Stimulated activated CD4-positive, alpha-beta T cell treated with anti-CD3 and anti-CD28 coated beads, Interleukin-4, amount 100 ng/mL, for 4 hours (primary cell): ENCODE data around the gene INPP5A.
"Not testable (repeated sequence)": the region's sequence is repeated elsewhere in the genome, so short reads cannot be mapped to it uniquely, and the experiment has no call there.

Experiments
- DNase-seq, 2 experiments: peaks; one replicate each; pipeline ENCODE4 v3.0.0-alpha.2; 2020

INPP5A gene

DNA sequence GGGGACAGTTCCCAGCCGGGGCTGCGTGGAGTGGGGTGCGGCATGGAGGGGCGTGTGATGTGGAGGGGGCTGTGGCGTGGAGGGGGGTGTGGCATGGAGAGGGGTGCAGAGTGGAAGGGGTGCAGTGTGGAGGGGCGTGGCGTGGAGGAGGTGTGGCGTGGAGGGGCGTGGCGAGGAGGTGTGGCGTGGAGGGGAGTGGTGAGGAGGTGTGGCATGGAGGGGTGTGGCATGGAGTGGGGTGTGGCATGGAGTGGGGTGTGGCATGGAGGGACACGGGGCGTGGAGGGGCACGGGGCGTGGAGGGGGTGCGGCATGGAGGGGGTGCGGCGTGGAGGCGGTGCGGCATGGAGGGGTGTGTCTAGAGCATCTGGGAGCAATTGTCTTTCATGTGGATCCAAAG is 214.8 kb downstream of the INPP5A start:
- DNase-seq: no peak

DNA sequence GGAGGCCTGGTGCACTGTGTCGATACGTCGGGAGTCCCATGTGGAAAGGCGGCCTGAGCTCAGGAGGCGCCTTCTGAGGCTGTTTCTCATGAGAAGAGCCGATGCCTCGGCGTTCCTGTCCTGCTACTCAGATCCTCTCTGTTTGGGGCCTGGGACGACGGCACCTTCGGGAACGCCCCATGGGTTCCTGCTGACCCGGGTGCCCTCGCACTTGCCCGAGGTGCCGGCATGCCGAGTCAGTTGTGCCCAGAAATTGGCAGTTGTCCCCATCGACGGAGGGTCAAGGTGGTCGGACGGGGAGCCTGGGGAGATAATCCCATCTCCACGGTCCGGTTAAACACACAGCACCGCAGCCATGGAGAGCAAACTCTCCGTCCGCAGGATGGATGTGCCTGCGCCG is 215.4 kb downstream of the INPP5A start:
- DNase-seq: no peak

DNA sequence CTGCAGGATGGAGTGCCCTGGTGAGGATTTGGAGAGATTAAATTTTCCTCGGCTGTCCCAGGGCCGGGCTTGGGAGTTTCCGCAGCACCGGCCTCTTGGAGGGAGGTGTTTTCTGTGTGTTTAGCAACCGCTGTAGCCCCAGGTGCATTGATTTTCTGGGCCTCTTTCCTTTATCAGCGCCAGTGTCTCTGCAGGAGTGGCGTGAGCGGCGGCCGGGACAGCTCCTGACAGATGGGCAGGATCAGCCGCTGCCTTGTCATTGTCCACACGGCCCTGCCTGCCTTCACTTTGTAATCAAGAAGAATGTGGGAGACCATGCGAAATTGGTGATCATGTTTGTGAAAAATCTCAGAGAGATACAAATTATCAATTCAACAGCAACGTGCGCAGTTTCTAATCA is 216.0 kb downstream of the INPP5A start:
- DNase-seq: no peak

DNA sequence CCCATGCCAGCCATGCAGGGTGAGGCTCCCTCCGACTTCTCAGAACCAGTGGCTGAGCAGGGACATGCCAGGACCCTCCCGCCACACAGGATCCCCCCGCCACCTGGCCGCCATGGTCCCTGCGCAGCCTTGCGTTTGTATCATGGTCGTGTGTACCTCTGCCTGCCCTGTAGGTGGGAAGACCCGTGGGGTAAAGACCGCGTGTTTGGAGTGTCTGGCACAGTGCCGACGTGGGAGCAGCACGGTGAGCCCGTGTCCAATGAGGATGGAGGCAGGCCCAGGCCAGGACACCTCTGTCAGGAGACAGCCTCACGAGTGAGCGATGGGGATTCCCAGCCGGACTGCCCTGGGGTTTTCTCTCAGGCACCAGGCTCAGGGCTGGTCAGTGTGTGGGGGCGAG is 216.5 kb downstream of the INPP5A start:
- no peak for DNase-seq

DNA sequence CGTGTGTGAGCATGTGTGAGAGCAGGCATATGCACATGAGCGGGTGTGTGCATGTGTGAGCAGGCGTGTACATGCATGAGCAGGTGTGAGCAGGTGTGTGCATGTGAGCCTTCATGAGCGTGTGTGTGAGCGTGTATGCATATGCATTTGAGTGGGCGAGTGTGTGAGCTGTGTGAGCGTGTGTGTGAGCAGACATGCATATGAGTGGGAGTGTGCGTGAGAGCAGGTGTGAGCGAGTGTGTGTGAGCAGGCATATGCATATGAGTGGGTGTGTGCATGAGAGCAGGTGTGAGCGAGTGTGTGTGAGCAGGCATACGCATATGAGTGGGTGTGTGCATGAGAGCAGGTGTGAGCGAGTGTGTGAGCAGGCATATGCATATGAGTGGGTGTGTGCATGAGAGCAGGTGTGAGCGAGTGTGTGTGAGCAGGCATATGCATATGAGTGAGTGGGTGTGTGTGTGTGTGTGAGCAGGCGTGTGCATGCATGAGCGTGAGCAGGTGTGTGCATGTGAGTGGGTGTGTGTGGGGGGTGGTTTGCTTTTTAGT is 217.7 kb downstream of the INPP5A start:
- DNase-seq: no peak

DNA sequence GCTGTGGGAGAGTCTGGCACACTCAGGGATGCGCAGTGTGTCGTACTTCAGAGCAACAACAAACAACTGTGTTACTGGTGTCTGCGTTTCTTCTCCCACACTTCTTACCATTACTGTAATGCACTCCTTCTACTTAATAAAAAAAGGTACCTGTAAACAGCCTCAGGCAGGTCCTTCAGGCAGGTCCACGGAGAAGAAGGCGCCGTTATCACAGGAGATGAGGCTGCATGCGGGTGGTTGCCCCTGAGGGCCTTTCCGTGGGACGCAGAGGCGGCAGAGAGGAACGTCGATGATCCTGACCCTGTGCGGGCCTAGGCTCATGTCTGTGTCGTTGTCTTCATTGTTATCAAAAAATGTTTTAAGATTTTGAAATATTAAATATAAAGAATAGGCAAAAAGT is 219.0 kb downstream of the INPP5A start:
- DNase-seq: no peak

DNA sequence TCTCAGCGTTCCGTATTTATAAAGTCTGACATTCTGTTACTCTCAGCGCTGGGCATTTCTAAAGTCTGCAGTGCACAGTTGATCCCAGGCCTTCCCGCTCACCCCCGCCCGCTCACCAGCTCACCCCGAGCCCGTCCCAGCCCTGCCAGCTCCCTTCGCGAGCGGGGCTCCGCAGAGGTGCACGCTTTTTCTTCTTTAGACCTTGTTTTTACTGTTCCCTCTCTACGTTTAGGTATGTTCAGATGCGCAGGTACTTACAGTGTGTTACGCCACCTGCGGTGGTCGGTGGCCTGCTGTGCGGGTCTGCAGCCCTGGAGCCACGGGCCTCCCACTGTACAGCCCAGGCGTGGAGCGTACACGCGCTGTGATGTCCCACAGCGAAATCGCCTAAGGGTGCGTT is 219.6 kb downstream of the INPP5A start:
- DNase-seq: no peak

DNA sequence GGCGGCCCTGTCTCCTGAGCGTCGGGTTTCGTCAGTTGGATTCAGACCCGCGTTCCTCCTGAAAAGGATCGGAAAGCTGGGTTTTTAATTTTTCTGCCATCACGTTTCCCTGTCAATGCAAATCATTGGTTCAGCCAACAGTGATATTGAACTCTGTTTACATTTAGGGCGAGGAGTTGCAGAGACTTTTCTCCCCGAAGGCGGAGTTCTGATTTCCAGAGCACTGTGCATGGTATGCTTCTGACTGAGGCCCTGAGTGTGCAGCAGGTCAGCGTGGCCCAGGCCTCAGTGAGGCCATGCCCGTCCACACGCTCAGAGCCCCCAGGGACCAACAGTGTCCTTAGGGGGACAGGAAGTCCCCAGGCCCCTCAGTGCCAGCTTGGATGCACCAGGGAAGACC is 221.3 kb downstream of the INPP5A start:
- no peak for DNase-seq

DNA sequence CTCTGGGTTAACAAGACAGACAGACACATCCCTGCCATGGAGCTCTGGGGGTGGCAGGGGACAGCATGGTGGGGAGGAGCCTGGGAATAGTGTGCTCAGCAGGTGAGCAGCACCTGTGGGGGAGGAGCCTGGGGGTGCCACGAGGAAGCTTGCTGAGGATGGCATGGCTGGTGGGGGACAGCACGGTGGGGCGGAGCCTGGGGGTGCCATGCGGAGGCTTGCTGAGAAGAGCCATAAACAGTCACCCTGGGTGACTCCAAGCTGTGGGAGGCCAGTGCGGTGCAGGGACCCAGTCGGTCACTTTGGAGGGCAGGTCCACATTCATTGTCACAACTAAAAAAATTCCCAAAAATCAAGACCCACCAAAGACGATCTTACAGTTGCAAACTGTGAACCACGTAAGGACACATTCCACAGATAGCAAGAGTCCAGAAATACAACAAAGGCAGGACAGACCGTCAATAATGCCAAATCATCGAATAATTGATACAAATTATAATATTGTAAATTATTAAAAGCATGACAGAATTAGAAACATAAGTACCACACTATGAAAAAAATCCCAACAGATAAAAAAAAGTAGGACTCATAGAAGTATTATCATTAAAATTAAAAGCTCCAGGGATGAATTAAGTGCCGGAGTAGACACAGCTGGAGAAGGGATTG is 223.9 kb downstream of the INPP5A start:
- no peak for DNase-seq

DNA sequence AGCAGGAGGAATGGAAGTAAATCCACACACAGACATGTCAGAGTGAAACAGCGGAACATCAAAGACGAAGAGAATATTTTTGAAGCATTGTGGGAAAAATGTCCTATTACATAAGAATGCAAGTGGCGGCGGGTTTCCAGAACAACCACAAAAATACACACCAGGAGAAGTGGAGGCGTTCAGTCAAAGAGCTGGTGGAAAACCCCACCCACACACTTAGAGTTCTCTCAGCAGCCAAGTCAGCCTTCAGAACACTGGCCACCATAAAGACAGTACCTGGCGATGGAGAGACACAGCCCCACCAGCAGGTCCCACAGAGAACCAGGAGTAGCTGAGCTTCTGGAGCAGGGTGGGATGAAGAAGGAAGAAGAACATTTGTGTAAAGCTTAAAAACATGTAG is 224.7 kb downstream of the INPP5A start:
- DNase-seq: peak in 1 of 2 experiments; percentile 22

DNA sequence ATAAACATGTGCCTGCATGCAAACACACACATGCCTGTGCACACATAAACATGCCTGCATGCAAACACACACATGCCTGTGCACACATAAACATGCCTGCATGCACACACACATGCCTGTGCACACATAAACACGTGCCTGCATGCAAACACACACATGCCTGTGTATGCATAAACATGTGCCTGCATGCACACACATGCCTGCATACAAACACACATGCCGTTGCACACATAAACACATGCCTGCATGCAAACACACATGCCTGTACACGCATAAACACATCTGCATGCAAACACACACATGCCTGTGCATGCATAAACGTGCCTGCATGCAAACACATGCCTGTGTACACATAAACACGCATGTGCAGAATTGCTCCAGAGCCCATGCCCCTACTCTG is 226.0 kb downstream of the INPP5A start:
- no peak for DNase-seq

DNA sequence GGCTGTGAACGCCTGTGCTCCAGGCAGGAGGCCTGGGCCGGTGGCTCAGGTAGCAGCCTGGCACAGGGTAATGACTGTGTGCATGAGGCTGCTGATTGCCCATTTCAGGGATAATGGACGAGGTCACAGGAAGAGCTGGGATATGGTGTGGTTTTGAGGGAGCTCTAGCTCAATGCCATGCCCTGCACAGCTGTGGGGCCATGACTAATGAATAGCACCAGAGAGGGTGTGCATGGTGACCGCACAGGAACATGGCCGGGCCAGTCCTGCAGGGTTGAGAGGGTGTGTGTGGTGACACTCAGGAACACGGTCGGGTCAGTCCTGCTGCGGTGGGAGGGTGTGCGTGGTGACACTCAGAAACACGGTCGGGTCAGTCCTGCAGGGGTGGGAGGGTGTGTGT is 226.5 kb downstream of the INPP5A start:
- no peak for DNase-seq

DNA sequence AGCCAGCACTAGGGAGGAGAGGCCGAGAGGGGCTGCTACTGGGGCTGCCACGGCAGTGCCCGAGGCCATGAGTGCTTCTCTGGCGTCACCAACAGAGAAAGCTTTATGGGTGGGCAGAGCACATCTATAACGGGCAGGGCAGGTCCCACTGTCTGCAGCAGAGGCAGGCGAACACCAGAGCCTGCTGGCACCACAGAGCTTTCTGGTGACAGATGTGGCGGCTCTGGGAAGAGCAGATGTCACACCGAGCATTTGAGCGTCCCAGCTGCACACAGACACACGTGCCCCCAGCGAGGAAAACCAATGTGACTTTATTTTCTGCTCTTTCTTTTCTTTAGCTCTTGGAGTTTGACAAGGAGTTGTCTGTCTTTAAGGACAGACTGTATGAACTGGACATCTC is 227.8 kb downstream of the INPP5A start:
- no peak for DNase-seq

DNA sequence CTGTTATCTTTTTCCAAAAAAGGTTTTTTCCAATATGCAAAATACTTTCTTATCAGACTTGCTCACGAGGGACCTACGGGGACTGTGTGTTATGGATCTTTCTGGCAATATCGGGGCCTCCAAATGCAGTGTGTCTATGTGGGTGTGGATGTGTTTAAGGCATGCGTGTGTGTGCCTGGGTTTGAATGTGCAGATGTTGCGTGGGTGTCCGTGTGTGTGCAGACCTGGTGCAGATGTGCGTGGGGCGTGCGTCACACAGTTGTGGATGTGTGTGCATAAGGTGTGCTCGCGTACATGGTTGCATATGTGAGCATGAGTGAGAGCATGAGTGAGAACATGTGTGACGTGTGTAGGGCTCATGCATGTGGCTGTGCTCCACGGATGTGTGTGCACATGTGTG is 228.7 kb downstream of the INPP5A start:
- no peak for DNase-seq

DNA sequence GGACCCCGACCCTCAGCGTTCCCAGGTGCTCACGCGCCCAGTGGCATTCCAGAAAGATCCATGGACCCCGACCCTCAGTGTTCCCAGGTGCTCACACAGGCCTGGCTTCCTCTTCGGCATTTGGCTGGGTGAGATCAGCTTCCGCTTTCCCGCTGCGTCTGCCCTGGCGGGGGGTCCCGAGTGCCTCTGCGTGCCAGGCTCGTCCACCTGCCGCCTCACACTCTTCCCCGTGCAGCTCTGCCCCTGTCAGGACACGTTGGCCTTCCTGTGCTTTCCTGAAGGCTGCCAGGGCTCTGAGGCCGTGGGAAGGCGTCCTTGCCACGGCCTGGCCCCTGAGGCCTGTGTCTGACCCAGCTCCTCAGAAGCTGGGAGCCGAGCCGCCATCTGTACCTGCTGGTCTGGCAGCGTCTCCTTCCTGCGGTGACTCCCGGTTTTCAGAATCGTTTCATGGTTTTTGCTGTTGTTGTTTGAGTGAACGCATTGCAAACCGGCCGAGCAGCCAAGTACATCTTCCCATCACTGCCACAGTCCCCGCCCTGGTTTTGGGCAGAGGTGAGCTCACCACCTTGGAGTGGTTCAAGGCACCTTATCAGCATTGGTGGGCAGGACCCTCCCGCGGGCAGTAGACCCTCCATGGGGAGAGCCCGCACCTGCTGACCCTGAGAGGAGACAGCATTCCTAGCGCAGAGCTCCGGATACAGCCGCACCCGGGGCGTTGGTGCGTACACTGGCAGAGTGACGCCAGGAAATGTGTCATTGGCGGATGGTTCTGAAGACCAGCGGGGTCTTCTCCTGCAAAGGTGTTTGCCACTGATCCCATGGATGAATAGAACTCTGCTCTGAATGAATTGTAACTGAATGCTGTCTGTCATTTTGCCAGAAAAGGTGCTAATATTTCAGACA is 231.0 kb downstream of the INPP5A start:
- DNase-seq: no peak

DNA sequence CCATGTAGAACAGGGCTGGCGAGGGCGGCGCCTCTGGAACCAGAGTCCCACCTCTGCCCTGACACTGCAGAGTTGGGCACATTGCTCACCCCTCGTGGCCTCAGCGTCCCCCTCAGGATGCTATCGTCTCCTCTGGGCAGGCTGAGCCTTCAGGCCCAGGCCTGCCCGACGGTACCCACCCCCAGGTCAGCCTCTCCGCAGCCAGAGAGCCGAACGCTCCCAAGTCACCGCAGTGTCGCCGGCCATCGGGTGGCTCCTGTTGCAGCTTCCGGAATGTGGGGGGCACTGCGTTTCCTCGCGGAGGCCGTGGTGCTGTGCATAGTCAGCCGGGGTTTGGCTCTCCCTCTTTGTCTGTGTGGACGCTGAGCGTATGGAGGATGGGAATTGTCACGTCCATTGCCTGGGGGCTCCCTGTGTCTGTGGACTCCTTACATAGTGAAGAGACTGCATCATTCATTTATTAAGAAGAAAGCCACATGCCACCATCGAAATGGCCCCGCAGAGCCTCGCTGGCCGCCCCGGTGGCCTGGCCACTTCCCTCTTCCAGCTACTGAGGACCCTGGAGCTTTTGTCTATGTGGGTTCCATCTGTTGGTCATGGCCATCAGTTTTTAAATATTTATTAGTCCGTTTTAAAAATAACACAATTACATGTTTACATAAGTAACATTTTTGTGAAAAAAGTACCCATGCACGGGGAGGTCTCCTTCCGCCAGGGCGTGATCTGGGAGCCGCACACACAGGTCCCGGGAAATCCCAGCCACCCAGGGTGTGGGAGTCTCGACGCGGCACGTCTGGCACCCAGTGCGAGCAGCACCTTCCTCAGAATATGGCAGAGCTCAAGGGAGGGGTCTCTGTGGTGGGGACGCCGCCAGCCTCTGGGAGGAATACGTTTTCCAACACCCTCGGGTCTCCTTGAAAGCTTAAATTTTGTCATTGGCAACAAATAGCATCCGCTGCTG is 232.8 kb downstream of the INPP5A start:
- no peak for DNase-seq

DNA sequence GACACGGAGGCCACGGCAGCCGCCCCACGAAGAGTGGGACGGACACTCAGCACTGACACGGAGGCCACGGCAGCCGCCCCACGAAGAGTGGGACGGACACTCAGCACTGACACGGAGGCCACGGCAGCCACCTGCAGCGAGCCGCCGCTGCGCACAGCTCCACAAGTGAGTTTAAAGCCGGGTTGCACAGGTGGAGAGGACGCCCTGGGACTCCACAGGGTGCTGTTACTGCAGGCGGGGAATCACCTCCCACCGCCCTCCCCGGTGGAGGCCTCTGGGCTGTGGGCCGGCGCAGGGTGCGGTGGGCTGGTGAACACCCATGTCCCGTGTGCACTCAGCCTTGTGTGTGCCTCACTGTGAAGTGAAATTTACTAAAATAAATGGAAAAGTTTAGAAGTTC is 235.2 kb downstream of the INPP5A start:
- DNase-seq: not testable (repeated sequence)

DNA sequence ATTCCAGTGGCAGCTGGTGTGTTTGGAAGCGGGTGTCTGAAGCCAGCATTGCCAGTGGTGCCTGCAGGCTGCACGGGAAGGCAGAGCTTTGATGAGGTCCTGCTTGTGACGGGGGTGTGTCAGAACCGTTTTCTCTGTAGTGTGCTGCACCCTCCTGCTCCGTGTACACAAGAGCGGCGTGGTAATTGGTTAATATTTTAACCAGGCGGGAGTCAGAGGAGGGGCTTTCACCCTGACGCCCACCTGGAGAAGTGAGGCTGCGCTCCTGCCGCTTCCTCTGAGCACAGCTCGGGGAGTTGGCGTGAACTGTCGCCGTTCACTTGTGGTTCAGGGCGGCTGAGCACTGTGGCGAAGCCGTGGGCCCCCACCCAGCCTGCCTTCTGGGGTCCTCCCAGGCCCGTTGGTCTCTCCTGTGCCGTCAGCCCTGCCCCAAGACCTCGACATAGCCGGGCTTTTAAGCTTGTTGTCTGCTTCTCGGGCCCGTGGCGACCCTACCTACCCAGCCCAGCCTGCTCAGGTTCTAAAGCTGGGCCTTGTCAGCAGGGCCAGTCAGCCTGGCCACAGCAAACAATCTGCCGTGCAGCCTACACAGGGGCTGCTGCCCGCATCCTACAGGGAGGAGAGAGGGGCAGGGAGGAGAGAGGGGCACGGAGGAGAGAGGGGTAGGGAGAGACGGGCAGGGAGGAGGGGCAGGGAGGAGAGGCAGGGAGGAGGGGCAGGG is 236.8 kb downstream of the INPP5A start:
- DNase-seq: no peak

DNA sequence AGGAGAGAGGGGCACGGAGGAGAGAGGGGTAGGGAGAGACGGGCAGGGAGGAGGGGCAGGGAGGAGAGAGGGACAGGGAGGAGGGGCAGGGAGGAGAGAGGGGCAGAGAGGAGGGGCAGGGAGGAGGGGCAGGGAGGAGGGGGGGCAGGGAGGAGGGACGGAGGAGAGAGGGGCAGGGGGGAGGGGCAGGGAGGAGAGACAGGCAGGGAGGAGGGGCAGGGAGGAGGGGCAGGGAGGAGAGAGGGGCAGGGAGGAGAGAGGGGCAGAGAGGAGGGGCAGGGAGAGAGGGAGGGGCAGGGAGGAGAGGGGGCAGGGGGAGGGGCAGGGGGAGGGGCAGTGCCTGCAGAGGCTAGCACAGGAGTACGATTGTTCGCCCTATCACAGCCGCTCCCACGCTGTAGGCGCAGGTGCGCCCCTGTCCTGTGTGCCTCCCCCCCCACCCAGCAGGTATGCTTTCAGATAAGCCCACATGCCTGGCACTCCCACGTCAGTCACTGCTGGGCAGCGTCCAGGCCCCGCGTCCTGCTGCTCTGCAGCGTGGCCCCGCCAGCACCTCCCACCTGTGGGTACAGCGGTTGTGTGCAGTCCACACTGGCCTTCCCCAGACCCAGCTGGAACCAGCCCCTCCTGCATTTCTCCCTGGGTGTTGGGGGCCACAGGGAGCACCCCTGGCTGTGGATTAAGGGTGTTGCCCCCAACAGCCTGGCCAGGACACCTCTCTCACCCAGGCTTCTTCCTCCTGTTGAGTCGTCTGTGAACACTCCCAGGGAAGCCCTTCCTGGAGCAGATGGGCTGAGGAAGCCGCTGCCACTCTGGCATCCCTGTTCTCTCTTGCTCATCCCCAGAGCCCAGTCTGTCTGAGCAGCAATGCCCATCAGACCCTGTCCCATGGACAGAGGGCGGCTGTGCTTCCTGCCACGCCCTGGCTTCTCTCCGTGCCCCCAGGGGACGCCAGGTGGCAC is 237.6 kb downstream of the INPP5A start:
- DNase-seq: no peak

DNA sequence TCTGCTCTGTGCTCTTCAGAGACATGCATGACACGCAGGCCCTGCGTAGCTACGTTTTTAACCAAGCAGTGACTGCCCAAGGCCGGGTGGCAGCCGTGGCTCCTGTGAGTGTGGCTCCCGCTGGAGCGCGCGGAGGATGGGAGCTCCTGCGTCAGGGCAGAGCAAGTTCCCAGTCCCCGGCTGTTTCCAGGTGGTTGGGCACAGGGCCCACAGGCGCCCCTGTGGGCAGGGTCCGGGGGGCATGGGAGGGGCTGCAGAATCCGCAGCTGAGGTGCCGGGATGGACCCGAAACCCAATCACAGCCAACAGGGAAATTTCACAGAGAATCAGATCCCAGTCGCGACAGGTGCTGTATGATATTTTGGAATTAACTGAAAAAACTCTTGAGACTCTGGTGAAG is 238.6 kb downstream of the INPP5A start:
- DNase-seq: no peak

DNA sequence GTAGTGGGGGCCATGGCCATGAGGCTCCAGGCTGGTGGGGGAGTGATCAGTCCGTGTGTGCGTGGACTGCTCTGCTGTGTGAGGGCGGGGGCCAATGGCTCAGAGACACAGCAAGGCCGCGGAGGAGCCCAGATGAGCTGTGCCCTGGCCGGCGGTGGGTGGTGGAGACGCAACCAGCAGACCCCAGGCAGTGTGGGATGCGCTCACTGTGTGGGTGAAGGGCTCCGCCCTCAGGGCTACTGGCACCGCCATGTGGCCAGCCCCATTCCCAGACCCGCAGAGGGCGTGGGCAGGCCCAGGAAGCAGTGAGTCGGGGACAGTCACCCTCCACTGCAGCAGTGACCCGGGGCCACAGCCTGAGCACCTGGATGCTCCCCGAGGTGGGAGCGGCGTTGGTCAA is 239.2 kb downstream of the INPP5A start:
- DNase-seq: no peak
